Body of pancreas (tissue), 4 donors: Measurements from ENCODE around the gene CAPN5. TPM values are rescaled to one million over a fixed set of nuclear protein-coding genes. Genes with fewer than 3 reads are reported as not detected.

ENCODE experiments used
- ATAC-seq: fragments of 150-250 bp; one replicate; pipeline ENCODE4 v1.9.1; 2016
- DNase-seq, 4 donors: peaks; one replicate each; pipeline ENCODE4 v3.0.0-alpha.2; 2019
- H3K27ac ChIP-seq, 4 donors: fragments of 200-600 bp; sonication (generic); 1 replicate in 3 of 4; 2 replicates in 1 of 4; pipeline versions ENCODE4 v1.5.1 to v1.6.1; 2016 to 2019; ENCODE audit warnings: mild to moderate bottlenecking in 1 of 4, mixed read lengths in 1 of 4, moderate library complexity in 1 of 4
- H3K27me3 ChIP-seq, 2 donors: fragments of 200-600 bp; sonication (generic); one replicate each; pipeline ENCODE4 v1.6.0; 2016; ENCODE audit warnings: mild to moderate bottlenecking in 1 of 2
- H3K36me3 ChIP-seq, 2 donors: fragments of 200-600 bp; sonication (generic); replicated peaks in 1 of 2; 2 replicates each; pipeline ENCODE4 v1.5.1; 2016; ENCODE audit warnings: low read depth in 2 of 2; ENCODE audit not compliant: insufficient read depth in 1 of 2
- H3K4me1 ChIP-seq: fragments of 200-600 bp; sonication (generic); one replicate; pipeline ENCODE4 v1.6.0; 2016
- H3K4me3 ChIP-seq, 2 donors: fragments of 200-600 bp; sonication (generic); 1 replicate in 1 of 2; 2 replicates in 1 of 2; pipeline ENCODE4 v1.5.1; 2016 to 2019
- H3K9me3 ChIP-seq, 3 donors: fragments of 200-600 bp; sonication (generic); 1 replicate in 2 of 3; 2 replicates in 1 of 3; pipeline ENCODE4 v1.5.1; 2016
- POLR2A ChIP-seq, 3 donors: fragments of 450-650 bp; IDR thresholded peaks; one replicate each; pipeline ENCODE4 v1.6.1; 2016; ENCODE audit warnings: antibody characterized with exemption in 3 of 3, mild to moderate bottlenecking in 2 of 3
- WGBS, 2 donors: methylation state at CpG; one replicate each; pipeline ENCODE4 v1.1.5; 2017; 5-methylcytosine and 5-hydroxymethylcytosine counted together
- intact Hi-C: fragments of 100-400 bp; cut with DNase I; formaldehyde crosslinking; loops from one replicate; pipeline ENCODE4 v1.15.1; 2023
- total RNA-seq, 2 donors: library from RNA; depleted of rRNA; stranded (reverse); fragments of >200 nt; gene quantifications; one replicate each; pipeline ENCODE4 v1.1.0, GENCODE V29; 2016
- TF ChIP-seq, protein P1 (sequence below), 7 experiments: fragments of 450-650 bp in 4 of 7; fragments of 200-600 bp in 3 of 7; sonication (generic) in 3 of 7; IDR thresholded peaks; one replicate each; pipeline ENCODE4 v1.5.1; 2016 to 2019; ENCODE audit warnings: antibody characterized with exemption in 7 of 7

The CAPN5 gene
- total RNA-seq, 2 donors from 2014 or later: 7.8 to 13.8 TPM

DNA sequence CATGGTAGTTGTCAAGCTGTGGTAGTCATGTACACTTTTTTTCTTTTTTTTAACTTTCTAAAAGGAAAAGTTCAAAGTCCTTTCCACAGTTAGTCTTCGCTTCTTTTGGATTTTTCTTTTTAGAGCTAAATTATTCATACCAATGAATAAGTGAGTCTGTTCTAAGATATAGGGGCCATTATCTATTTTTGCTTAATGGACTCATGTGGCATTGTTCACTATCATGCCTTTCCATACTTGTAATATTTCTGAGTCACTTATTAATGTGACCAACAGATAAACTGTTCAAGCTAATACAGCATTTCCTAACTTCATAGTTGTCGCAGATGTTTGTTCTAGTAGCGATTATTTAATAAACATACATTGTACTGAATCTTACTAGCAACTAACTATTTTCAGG lies 40.5 kb upstream of the CAPN5 start:
- 47 to 48% methylated on average over 3 of the region's 3 CpGs for WGBS, 2 donors
- Histone ChIP-seq H3K27ac (peak overlapping the region in 2 of 4 donors; percentile 5 to 35), H3K4me3 (no peak overlapping the region), H3K36me3 (no peaks in the 10 kb centered on the region), H3K9me3 (no peaks in the 10 kb centered on the region), H3K4me1 (no peaks in the 10 kb centered on the region), H3K27me3 (no peaks in the 10 kb centered on the region)
- DNase-seq: no peak
- intact Hi-C loops: no loop called here
- TF ChIP-seq, protein P1, sequence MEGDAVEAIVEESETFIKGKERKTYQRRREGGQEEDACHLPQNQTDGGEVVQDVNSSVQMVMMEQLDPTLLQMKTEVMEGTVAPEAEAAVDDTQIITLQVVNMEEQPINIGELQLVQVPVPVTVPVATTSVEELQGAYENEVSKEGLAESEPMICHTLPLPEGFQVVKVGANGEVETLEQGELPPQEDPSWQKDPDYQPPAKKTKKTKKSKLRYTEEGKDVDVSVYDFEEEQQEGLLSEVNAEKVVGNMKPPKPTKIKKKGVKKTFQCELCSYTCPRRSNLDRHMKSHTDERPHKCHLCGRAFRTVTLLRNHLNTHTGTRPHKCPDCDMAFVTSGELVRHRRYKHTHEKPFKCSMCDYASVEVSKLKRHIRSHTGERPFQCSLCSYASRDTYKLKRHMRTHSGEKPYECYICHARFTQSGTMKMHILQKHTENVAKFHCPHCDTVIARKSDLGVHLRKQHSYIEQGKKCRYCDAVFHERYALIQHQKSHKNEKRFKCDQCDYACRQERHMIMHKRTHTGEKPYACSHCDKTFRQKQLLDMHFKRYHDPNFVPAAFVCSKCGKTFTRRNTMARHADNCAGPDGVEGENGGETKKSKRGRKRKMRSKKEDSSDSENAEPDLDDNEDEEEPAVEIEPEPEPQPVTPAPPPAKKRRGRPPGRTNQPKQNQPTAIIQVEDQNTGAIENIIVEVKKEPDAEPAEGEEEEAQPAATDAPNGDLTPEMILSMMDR (IDR thresholded peaks at IDR 0.05): no peak
- peak; percentile 56 for ATAC-seq

DNA sequence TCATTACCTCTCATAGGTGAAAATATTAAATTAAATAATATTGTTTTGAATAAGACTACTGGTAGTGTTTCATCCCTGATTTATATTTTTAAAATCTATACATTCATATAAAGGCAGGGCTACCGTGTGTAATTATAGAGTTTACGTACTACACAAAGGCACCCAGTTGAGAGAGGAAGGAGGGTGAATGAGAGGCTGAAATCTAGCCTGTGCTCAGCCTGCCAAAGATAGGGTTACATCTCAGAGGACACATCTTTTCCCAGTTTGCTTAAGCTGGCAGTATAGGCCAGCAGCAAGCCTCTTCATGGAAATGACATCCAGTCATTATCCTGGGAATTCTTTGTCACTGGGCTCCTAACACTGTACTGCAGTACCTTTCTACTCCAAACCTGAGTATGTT lies 40.0 kb upstream of the CAPN5 start:
- Histone ChIP-seq H3K27me3 (no peaks in the 10 kb centered on the region), H3K27ac (peak overlapping the region in 1 of 4 donors; percentile 35), H3K9me3 (no peaks in the 10 kb centered on the region), H3K36me3 (no peaks in the 10 kb centered on the region), H3K4me3 (no peak overlapping the region), H3K4me1 (no peaks in the 10 kb centered on the region)
- DNase-seq (no peak), ATAC-seq (no peak)
- TF ChIP-seq, protein P1 (IDR thresholded peaks at IDR 0.05): no peak
- TF ChIP-seq POLR2A (IDR thresholded peaks at IDR 0.05): no peak
- 88% methylated on average over 2 of the region's 2 CpGs for WGBS, 2 donors
- intact Hi-C loops: no loop called here

DNA sequence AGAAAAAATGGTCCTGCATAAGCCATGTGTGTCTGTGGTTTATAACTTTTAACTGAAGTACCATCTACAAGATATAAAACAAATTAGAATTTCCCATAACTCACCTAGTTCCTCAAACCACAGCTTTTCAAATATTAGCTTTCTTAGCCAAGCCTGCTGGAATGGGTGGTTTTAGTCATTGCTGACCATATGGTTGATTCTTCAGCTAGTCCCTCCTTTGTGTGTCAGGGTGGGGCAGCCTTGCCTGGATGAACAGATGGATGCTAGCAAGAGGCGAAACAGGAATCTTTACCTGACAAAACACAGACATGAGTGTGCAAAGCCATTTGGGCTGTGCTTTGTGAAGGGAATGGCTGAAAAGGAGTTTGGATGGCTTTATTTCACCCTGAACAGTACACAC lies 39.5 kb upstream of the CAPN5 start:
- H3K4me1 ChIP-seq: no peaks in the 10 kb centered on the region
- no peak for ATAC-seq
- no peak overlapping the region for H3K4me3 ChIP-seq
- no peaks in the 10 kb centered on the region for H3K36me3 ChIP-seq
- 69 to 100% methylated on average over 1 of the region's 1 CpG for WGBS, 2 donors
- TF ChIP-seq, protein P1 (IDR thresholded peaks at IDR 0.05): no peak
- TF ChIP-seq POLR2A (IDR thresholded peaks at IDR 0.05): no peak
- no peaks in the 10 kb centered on the region for H3K9me3 ChIP-seq
- H3K27ac ChIP-seq: no peak overlapping the region
- H3K27me3 ChIP-seq: no peaks in the 10 kb centered on the region
- intact Hi-C loops: no loop called here
- no peak for DNase-seq

DNA sequence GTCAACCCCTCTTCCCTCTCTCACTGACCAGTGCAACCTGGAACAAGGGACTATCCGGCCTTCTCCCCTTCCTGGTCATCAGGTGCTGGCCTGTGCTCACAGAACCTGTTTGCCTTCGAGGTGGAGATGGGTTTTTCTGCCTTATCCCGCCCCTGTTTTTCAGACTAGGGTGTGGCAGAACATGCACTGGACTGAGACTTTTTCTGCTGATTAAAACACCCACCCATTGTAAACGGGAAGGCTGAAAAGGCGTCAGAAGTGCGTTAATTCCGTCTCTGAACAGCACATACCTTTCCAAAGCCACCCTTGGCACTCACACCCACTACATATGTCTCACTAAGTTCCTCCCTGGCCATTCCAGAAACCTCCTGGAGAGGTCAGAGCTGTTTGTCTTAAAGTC lies 36.9 kb upstream of the CAPN5 start:
- Histone ChIP-seq H3K27me3 (no peaks in the 10 kb centered on the region), H3K4me3 (no peak overlapping the region), H3K27ac (no peak overlapping the region), H3K4me1 (no peaks in the 10 kb centered on the region), H3K36me3 (no peaks in the 10 kb centered on the region), H3K9me3 (no peaks in the 10 kb centered on the region)
- no peak for DNase-seq
- intact Hi-C loops: no loop called here
- ATAC-seq: no peak
- WGBS, 2 donors: 76 to 82% methylated on average over 7 of the region's 7 CpGs
- TF ChIP-seq, protein P1 (IDR thresholded peaks at IDR 0.05): no peak
- TF ChIP-seq POLR2A (IDR thresholded peaks at IDR 0.05): no peak

DNA sequence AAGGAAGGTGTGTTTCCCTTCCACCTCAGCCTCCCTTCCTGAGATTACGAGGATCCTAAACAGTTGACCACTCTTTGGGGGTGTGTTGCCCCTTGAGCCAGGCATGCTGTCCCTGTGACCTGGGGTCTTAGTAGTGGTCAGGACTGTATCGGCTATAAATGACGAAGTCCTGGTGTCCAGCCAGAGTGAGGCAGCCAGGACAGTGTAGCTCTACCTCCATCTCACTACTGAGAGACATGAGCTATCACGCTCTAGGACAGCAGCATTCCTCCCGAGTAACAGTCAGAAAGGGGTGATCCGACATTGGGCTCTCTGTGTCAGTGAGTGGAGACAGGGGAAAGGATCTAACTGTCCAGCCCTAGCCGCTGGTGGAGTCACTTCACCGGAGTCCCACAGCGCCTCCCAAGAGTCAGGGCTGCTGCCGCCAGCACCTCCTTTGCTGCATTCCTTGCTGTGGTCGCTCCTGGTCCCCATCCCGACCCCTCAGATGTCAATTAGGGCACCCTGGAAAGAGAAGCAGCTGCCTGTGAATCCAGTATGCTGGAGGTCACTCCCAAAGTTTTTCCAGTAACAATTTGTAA lies 35.8 kb upstream of the CAPN5 start:
- H3K27ac ChIP-seq: no peak overlapping the region

More for the DNA sequence above, 35.8 kb upstream of the CAPN5 start:
- Histone ChIP-seq H3K36me3 (no peaks in the 10 kb centered on the region), H3K4me3 (no peak overlapping the region), H3K27me3 (no peaks in the 10 kb centered on the region), H3K9me3 (no peaks in the 10 kb centered on the region), H3K4me1 (peaks cover 7% of the 10 kb centered on the region)
- intact Hi-C loops: no loop called here
- TF ChIP-seq, protein P1 (IDR thresholded peaks at IDR 0.05): no peak
- no peak for TF ChIP-seq POLR2A (IDR thresholded peaks at IDR 0.05)
- DNase-seq: no peak
- WGBS, 2 donors: 82 to 85% methylated on average over 10 to 12 of the region's 12 CpGs
- ATAC-seq: no peak
